Epithelial cell of prostate (primary cell): Measurements from ENCODE around the gene SLC38A8.

Experiments
- DNase-seq: peaks from one replicate; pipeline ENCODE4 v3.0.0-alpha.2; 2011; ENCODE audit warnings: low read depth, low spot score
- H3K27ac ChIP-seq: fragments of 450-650 bp; 2 replicates; pipeline ENCODE4 v1.5.1; 2017; ENCODE audit warnings: mild to moderate bottlenecking

The SLC38A8 gene

DNA sequence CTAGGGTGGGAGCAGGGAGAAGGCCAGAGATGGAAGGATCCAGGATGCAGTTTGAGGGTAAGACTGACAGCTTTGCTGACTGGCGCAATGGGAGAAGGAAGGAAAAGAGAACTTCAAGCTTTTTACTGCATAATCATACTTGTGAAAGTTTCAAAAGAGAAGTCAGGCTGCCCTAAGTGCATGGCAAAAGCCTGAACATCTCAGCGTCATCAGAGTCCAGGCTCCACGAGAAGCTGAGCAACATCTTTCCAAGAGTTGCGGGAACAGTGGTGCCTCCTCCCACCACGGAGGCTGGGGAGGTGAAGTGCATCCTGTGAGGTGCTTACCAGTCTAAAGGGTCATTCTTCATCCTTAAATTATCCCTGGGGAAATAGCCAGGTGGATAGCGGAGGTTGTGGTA, 26.9 kb upstream of the SLC38A8 start:
- no peak overlapping the region for H3K27ac ChIP-seq
- DNase-seq: no peak

- DNase-seq: no peak
- H3K27ac ChIP-seq: no peak overlapping the region
Measured at GRCh38 chr16:84068783-84069462, 26.3 kb upstream of the SLC38A8 start.

DNA sequence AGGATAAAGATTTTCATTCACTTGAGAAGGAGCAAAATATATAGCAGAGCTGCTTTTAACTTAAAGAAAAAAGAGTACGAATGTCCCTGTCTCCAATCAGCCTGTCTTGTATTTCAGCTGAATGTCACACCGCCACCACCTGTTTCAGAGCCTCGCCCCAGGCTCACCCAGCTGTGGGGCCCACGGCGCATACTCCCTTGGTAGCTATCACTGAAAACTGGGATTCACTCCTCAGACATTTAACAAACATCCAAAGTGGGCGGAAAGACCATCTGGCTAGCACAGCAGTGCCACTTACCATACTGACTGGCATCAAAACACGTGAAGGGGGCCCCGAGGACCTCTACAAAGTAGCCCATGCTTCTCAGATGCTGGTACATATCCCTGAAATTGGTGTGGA, 25.4 kb upstream of the SLC38A8 start:
- no peak for DNase-seq
- H3K27ac ChIP-seq: no peak overlapping the region

- DNase-seq: no peak
- no peak overlapping the region for H3K27ac ChIP-seq
Measured at GRCh38 chr16:84067640-84068039, 25.0 kb upstream of the SLC38A8 start.

DNA sequence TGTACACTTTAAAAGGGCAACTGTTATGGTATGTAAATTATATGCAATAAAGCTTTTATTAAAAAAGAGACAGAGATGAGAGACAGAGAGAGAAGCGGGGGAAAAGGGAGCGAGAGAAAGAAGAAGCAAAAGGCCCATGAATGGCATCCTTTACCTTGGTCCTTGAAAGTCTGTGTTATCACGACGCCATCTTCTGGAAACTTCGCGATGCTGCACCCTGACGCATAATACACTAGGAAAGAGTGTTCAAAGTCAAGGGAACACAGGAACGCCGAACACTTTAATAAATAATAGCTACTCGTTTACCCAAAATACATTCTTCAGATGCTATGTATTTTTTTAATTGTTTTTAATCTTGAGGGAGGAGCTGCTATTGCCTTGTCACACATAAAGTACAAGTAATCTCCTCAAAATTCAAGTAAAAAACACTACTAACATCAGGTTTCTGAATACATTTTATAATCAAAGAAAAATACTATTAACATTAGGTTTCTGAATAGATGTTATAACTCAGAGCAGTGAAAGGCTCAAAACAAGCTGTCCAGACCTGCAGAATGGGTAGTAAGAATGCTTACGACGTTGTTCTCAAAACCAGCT, 23.0 kb upstream of the SLC38A8 start:
- no peak overlapping the region for H3K27ac ChIP-seq
- DNase-seq: peak; percentile 8

- DNase-seq: no peak
- H3K27ac ChIP-seq: no peak overlapping the region
Measured at GRCh38 chr16:84063980-84064379, 21.4 kb upstream of the SLC38A8 start.

DNA sequence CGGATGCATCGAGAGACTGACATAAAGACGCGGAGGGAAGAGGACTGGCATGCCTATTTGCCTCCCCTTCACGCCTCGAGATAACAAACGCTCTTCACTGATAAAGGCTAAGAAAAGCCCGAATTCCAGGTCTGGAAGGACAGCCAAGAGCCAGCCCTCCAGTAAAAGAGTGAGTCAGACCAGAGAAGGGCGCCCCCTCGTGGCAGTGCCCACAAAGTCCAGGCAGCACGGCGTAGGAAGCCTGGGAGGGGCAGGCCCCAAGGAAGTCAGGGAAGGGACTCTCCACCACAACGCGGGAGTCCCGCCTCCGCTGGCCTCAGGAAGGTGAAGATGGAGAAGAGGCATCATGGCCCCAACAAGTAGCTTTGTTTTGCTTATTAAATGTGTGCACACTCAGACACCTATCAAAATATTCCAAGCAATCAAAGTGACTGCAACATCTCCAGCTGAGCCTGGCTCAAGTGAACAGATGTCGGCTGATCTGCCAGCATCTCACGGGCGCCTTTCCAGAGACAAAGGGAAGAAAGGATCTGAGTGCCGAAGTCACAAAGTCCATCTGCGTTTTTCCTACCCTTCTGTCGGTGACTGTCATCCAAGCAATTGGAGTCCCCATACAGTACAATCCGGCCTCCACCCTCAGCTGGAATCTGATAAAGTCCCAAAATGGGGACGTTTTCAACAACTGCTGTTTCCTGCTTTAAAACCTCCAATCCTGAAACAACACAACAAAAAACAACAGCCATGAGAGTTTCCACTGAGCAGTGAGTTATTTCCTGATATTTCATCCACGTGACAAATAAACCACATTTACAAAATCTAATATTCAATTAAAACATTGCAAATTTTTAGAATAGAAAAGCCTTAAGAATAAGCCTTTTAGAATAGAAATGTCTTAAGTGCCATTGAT, 20.4 kb upstream of the SLC38A8 start:
- DNase-seq: peak; percentile 29
- no peak overlapping the region for H3K27ac ChIP-seq

DNA sequence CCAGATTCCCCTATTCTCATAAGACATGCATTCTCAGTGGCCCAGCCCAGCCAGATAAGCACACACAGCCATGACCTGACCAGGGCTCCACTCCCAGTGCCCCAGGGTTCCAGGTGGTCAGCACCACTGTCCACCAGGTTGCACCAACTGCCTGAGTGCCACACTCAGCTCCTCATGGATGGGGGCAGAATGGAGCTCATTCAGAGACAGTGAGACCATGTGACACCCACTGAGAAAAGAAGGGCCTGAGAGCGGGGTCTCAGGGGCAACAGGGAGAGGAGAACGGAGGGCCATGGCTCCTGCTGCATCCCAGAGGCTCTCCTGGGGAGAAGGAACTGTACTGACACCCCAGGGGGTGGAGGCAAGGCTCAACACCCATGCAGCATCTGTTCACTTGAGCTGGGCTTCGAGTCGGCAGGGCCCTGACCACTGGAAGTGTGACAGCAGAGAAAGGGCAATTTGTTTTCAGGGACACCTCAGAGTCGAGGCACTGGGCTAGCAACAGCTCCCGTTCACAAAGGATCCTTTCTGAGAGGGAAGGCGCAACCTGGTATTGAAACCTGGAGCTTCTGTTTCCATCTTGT, 18.7 kb upstream of the SLC38A8 start:
- H3K27ac ChIP-seq: no peak overlapping the region
- no peak for DNase-seq

GRCh38 chr16:84059946-84060901, 17.6 kb upstream of the SLC38A8 start:
- DNase-seq: no peak
- H3K27ac ChIP-seq: no peak overlapping the region

DNA sequence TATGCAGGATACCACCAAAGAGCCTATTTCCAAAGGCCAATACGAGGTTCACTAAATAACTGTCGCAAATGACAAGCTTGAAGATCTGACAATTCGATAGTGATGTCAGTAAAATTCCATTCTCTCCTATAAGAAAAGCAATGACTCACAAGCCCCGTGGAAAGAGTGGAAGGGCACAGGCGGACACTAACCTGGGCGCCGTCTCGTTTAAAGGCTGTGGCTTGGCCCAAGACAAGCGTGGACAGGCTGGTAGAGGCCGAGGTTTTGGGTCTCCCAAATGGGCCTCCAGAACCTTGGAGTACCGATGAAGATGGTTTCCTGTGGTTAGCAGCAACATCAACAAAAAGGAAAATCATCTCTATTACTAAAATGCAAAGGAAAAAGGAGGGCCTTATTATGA, 16.5 kb upstream of the SLC38A8 start:
- H3K27ac ChIP-seq: no peak overlapping the region
- no peak for DNase-seq

GRCh38 chr16:84058664-84059063, 16.1 kb upstream of the SLC38A8 start:
- no peak overlapping the region for H3K27ac ChIP-seq
- no peak for DNase-seq

DNA sequence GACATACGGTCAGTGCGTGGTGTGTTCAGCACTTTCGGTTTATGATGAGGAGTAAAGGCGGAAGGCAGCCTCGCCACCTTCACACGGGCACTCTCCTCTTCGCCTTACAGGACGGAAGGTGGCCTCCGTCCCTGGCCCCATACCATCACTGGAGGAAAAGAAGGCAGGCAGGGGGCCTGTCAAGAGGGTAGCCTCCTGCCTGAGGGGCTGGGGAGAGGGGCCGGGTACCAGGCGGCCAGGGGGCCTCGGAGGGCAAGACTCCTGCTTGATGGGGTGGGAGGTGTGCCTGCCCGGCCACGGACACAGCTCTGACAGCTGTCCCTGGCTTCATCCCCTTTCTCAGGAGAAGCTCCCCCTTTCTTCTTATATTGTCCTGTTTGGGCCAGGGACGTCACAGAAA, 15.6 kb upstream of the SLC38A8 start:
- H3K27ac ChIP-seq: no peak overlapping the region
- no peak for DNase-seq

DNA sequence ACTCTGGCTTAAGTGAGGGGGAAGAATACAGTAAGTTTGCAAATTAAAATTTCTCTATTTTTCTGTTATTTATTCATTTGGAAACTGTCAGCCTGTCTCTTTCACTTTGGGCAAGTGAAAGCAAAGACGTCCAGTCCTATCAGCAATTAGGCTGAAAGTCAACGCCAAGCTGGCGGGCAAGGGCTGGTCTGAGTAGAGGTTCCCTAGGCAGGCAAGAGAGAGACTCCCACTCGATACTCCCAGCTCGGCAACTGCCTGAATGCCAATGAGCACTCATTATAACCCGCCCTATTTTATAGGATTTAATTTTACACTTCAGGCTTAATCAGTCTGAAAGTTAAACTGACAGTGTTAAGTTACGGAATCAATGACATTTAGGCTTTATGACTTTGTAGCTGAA, 14.3 kb upstream of the SLC38A8 start:
- no peak for DNase-seq
- H3K27ac ChIP-seq: no peak overlapping the region

DNA sequence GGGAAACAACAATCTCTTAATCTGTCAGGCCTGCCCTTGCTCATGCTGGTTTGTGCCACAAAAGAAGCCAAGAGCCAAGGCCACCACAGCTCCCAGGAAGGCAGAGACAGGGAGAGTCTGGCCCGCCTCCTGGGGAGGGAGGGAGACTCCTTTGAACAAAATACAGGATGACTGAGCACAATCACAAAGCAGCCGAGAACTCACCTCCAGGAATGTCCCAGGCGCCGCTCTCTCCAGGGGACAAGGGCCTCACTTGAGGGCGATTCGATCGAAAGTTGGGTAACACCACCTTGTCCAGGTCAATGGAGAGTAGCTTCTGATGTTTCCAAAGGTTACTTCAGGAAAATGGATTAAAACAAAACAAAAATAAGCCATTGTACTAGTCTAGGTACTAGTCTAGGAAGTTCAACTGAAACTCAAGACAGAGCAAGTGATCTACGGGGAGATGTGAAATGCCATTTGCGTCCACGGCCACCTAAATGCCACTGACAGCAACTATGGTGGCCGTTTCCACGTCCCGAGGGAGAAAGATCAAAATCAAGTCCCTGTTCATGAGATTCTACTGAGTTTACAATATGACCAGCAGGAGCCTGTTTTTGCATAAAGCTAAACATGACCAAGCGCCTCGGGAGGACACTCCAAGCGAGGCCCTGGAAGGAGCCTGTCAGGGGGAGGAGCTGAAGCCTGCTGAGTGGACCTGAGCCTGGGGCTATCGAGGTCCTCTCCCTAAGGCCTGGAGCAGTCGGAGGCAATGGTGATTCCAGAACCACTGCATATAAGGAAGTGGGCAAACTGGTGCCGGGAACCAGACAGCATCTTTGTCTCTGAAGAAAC, 13.4 kb upstream of the SLC38A8 start:
- H3K27ac ChIP-seq: no peak overlapping the region
- DNase-seq: no peak

DNA sequence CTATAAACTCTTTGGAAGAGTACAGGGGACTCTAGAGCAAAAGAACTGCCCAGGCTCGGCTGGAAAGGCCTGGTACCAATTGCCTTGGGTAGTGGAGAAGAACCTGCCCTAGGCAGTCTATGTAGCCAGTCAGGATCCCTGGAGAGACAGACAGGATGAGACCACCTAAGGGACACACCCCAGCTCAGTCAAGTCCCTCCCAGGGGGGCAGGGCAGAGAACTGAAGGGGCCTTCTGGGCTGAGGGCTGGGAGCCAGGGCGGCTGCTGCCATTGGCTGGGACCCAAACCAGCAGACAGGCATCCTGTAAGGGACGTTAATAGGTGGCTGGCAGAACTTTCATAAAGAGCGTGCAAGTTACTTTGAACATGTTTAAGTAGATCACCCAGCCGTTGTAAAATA, 12.8 kb upstream of the SLC38A8 start:
- DNase-seq: no peak

DNA sequence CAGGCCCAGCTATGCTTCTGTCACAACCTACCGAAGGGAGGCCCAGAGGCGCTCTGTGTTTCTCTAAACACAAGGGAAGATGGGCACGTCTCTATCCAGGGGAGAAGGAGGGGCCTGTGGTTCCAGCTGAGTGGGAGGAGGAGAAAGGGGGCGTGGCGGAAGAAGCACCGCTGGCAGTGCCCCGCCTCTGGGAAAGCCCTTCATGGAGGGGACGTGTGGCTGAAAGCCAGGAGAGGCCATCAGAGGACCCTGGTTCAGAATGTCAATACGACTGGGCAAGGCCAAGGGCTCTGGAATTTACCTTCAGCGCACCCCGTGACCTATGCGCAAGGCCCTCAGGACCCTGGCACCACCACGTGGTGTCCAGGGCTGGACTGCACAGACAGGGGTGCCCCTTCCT, 12.3 kb upstream of the SLC38A8 start:
- H3K27ac ChIP-seq: no peak overlapping the region
- DNase-seq: no peak

More for the DNA sequence above, 12.8 kb upstream of the SLC38A8 start:
- no peak overlapping the region for H3K27ac ChIP-seq

GRCh38 chr16:84054271-84054670, 11.7 kb upstream of the SLC38A8 start:
- no peak overlapping the region for H3K27ac ChIP-seq
- DNase-seq: no peak

- no peak overlapping the region for H3K27ac ChIP-seq
Measured at GRCh38 chr16:84053237-84053636, 10.6 kb upstream of the SLC38A8 start.

DNA sequence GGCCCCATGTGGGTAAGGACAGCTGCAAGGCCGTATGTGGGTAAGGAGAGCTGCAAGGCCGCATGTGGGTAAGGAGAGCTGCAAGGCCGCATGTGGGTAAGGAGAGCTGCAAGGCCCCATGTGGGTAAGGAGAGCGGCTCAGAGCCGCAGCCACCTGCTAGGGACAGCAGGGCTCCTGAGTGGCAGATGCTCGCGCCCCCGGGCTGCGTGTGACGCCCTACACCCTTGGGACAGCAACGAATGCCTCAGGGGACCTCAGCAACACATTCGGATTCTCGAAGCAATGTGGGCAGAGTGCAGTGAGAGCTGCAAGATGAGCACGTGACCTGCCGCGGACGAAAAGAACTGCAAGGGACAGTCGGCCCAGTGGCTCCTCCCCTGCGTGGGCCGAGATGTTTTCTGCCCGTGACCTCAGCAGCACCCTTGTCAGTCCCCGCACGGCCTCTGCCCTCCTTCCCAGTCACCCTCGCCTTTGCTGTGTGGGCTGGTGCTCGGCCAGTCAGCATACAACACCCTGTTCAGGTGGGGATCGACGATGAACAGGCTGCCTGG, 9.6 kb upstream of the SLC38A8 start:
- no peak overlapping the region for H3K27ac ChIP-seq
- no peak for DNase-seq

More at GRCh38 chr16:84053237-84053636, 10.6 kb upstream of the SLC38A8 start:
- no peak for DNase-seq
